Raji (cell line): Measurements from ENCODE around the gene CTBP2.

Source experiments
- POLR2A ChIP-seq: IDR thresholded peaks from 2 replicates; pipeline ENCODE4 v1.6.1; 2011; ENCODE audit warnings: low read depth, low read length, control low read depth; ENCODE audit not compliant: insufficient read depth

Gene CTBP2

DNA sequence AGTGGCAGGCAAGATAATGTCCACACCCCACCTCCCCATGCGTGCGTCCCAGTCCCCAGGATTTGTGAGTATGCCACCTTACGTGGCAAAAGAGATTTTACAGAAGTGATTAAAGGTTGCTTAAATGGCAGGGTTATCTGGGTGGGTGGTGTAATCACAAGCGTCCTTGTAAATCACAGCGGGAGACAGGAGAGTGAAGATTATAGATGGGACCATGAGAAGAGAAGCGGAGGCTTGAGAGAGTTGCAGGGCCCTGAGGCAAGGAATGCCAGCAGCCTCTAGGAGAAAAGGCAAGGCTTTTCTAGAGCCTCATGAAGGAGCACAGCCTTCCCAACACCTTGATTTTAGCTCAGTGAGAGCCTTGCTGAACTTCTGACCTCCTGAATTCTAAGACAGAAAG, 208.2 kb downstream of the CTBP2 start:
- TF ChIP-seq POLR2A: no peak

DNA sequence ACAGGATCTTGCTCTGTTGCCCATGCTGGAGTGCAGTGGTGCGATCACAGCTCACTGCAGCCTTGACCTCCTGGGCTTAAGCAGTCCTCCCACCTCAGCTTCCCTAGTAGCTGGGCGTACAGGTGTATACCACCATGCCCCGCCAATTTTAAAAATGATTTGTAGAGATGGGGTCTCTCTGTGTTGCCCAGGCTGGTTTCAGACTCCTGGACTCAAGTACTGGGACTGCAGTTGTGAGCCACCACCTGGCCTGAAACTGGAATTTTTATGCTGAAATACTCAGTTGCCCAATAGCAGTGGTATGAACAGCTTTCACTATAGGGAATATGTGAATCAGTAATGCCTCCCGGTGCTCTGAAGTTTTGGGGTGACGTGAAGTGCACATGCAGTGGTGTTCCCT, 210.8 kb downstream of the CTBP2 start:
- TF ChIP-seq POLR2A: no peak

DNA sequence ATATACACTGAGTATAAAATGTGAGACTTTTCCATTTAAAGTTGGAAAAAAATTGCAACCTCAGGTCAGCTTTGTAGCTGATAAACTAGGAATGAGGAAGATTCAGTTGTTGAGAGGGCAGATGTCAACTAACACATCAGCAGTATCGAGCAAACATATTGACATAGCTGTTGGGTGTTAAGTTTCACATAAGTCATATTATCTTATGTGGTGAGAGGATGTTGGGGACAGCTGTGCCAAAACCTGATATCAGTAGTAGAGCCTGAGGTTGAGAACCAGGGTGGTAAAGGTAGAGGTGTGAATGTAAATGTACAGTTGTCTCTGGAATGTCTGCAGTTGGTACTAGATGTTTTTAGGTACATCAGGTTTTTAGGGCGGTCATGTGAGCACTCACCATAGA, 213.4 kb downstream of the CTBP2 start:
- TF ChIP-seq POLR2A: no peak

GRCh38 chr10:124944982-124945381, 215.4 kb downstream of the CTBP2 start:
- TF ChIP-seq POLR2A: no peak

DNA sequence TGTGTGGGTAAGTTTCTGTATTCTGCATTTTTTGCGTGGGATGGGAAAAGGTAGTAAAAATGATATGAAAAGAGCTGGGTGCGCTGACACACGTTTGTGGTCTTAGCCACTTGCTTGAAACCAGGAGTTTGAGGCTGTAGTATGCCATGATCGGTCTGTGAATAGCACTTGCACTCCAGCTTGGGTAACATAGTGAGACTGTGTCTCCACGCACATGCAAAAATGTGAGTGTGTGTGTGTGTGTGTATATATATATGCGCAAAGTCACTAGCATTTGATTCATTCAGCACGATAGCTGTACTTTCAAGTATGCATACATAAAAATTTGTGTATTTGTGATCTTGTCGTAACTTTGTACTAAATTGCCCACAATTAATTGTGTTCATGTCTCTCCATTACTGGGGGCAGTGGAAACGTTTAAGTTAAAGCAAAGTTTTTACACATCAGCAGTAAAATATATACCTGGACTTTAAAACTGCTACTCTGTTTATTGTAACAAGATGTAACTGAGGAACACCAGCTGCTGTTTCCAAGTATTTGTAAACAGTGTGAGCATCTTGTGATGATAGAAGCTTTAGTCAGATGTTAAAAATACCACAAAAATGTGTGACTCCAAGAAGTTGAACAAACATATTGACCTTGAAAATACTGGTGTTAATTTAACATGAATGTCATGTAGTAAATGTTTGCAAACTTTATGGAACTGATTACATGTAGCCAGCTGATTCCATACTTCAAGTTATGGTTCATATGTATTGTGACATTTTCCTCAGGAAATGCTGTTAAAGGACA, 216.9 kb downstream of the CTBP2 start:
- no peak for TF ChIP-seq POLR2A

GRCh38 chr10:124942317-124943169, 217.8 kb downstream of the CTBP2 start:
- no peak for TF ChIP-seq POLR2A

DNA sequence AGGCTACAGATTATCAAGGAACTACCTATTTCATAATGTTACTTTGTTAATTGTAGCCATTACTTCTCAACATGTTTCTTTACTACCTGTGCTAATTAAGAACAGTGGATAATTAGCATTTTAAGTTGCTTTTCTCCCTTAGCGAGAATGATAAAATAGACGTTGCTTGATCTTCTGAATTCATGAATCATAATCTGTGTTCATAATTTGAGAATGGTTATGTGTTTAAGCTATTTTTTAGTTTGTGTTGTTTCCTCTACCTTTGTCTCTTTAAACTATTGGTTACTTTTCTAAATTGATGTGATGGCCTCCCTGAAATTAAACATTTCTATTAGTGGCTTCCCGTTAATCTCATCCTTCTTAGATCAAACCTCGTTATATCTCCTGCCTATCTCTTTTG, 218.5 kb downstream of the CTBP2 start, which contains the start of gene ZRANB1:
ZRANB1 (plus strand) TSS at position 301 of the 400 bp plus-strand sequence. CDS start 371 bp downstream, outside the sequence.
- no peak for TF ChIP-seq POLR2A

DNA sequence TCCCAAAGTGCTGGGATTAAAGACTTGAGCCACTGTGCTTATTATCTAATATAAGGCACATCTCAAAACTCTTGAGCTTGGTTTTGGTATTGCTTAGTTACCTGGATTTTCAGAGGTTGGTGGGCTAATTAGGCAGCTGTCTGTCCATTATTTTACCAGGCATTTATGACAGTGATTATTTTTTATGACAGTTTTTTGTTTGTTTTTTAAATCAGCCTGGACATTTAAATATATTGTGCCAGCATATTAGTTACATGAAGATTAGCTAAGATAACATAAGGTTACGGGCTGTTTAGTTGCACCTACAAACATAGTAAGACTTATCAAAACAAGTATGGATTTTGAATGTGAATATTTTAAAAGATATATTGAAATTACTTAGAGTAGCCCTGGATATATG, 221.1 kb downstream of the CTBP2 start:
- no peak for TF ChIP-seq POLR2A

GRCh38 chr10:124936813-124937212, 223.6 kb downstream of the CTBP2 start:
- TF ChIP-seq POLR2A: no peak

- TF ChIP-seq POLR2A: no peak
Observed at GRCh38 chr10:124935946-124936345, 224.4 kb downstream of the CTBP2 start.
